ENCODE data around the gene MYBPHL.

MYBPHL gene

DNA sequence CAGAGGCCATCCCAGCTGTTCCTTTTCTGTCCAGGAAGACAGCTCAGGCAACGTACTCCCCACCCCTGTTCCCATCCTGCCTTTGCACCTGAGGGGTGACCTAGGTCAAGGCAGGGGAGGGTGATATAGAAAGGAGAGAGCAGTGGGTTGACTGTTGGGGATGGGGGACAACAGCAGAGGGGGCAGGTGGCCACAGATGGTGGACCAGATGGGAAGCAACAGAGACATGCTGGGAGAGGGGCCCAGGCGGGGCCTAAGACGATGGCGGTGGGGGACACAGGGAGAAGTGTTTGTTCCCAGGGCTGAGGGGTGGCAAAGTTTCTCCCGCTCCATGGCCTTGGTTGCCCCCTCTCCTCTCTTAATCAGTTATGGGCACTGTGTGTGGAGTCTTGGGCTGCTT, 51.1 kb downstream of the MYBPHL start:
- Histone ChIP-seq H3K4me3 (ENCODE audit: severe bottlenecking) (no peak overlapping the region), H3K4me1 (ENCODE audit: insufficient read depth, poor library complexity, severe bottlenecking) (peaks cover 33% of the 10 kb centered on the region), H3K27me3 (ENCODE audit: insufficient read depth, poor library complexity, severe bottlenecking) (no peaks in the 10 kb centered on the region), H3K9me3 (ENCODE audit: severe bottlenecking) (no peaks in the 10 kb centered on the region), H3K27ac (ENCODE audit: poor library complexity, severe bottlenecking) (peak overlapping the region; percentile 68), H3K36me3 (ENCODE audit: low read depth) (peaks cover 14% of the 10 kb centered on the region; the same call in 1 of the 2 replicates)
- ATAC-seq (ENCODE audit: low read depth) (no peak), DNase-seq (ENCODE audit: low spot score) (no peak)
- TF ChIP-seq, protein P1, sequence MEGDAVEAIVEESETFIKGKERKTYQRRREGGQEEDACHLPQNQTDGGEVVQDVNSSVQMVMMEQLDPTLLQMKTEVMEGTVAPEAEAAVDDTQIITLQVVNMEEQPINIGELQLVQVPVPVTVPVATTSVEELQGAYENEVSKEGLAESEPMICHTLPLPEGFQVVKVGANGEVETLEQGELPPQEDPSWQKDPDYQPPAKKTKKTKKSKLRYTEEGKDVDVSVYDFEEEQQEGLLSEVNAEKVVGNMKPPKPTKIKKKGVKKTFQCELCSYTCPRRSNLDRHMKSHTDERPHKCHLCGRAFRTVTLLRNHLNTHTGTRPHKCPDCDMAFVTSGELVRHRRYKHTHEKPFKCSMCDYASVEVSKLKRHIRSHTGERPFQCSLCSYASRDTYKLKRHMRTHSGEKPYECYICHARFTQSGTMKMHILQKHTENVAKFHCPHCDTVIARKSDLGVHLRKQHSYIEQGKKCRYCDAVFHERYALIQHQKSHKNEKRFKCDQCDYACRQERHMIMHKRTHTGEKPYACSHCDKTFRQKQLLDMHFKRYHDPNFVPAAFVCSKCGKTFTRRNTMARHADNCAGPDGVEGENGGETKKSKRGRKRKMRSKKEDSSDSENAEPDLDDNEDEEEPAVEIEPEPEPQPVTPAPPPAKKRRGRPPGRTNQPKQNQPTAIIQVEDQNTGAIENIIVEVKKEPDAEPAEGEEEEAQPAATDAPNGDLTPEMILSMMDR (IDR thresholded peaks at IDR 0.05; ENCODE audit: poor library complexity, severe bottlenecking), result no peak

DNA sequence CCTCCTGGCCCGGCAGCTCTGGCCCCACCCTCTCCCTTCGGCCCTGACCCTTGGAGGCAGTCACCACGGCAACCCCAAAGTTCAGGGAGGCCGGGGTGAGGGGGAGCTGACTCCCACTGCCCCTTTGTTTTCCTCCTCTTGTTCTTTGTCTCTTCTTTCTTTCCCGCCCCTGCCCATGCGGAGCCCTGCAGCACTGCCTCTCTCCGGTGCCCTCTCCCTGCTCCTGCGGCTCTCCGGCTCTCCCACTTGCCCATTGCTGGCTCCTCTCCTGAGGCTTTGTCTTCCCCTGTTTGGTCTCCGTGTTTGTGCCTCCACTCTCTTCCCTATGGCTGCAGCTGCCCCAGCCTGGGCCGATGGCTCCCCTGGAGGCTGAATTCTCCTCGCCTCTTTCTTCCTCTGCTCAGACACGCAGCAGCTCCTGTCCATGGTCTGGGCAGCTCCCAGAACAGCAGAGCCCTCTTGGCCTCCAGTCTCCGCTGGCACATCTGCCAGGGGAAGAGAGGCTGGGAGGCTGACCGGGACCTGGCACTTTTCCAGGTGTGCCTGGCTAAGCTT, 51.6 kb downstream of the MYBPHL start:
- Histone ChIP-seq H3K9me3 (ENCODE audit: severe bottlenecking) (no peaks in the 10 kb centered on the region), H3K4me1 (ENCODE audit: insufficient read depth, poor library complexity, severe bottlenecking) (peaks cover 35% of the 10 kb centered on the region), H3K27me3 (ENCODE audit: insufficient read depth, poor library complexity, severe bottlenecking) (no peaks in the 10 kb centered on the region), H3K27ac (ENCODE audit: poor library complexity, severe bottlenecking) (peak overlapping the region; percentile 68), H3K4me3 (ENCODE audit: severe bottlenecking) (no peak overlapping the region), H3K36me3 (ENCODE audit: low read depth) (peaks cover 14% of the 10 kb centered on the region; the same call in 1 of the 2 replicates)
- TF ChIP-seq, protein P1 (IDR thresholded peaks at IDR 0.05; ENCODE audit: poor library complexity, severe bottlenecking), result no peak
- no peak for ATAC-seq (ENCODE audit: low read depth)
- DNase-seq (ENCODE audit: low spot score), result peak; percentile 53

GRCh38 chr1:109254621-109255096, 52.2 kb downstream of the MYBPHL start:
- Histone ChIP-seq H3K4me1 (ENCODE audit: insufficient read depth, poor library complexity, severe bottlenecking) (peaks cover 37% of the 10 kb centered on the region), H3K27me3 (ENCODE audit: insufficient read depth, poor library complexity, severe bottlenecking) (no peaks in the 10 kb centered on the region), H3K4me3 (ENCODE audit: severe bottlenecking) (no peak overlapping the region), H3K36me3 (ENCODE audit: low read depth) (peaks cover 14% of the 10 kb centered on the region; the same call in 1 of the 2 replicates), H3K9me3 (ENCODE audit: severe bottlenecking) (no peaks in the 10 kb centered on the region), H3K27ac (ENCODE audit: poor library complexity, severe bottlenecking) (peak overlapping the region; percentile 68)
- DNase-seq (ENCODE audit: low spot score), result no peak
- TF ChIP-seq, protein P1 (IDR thresholded peaks at IDR 0.05; ENCODE audit: poor library complexity, severe bottlenecking), result no peak
- no peak for ATAC-seq (ENCODE audit: low read depth)

DNA sequence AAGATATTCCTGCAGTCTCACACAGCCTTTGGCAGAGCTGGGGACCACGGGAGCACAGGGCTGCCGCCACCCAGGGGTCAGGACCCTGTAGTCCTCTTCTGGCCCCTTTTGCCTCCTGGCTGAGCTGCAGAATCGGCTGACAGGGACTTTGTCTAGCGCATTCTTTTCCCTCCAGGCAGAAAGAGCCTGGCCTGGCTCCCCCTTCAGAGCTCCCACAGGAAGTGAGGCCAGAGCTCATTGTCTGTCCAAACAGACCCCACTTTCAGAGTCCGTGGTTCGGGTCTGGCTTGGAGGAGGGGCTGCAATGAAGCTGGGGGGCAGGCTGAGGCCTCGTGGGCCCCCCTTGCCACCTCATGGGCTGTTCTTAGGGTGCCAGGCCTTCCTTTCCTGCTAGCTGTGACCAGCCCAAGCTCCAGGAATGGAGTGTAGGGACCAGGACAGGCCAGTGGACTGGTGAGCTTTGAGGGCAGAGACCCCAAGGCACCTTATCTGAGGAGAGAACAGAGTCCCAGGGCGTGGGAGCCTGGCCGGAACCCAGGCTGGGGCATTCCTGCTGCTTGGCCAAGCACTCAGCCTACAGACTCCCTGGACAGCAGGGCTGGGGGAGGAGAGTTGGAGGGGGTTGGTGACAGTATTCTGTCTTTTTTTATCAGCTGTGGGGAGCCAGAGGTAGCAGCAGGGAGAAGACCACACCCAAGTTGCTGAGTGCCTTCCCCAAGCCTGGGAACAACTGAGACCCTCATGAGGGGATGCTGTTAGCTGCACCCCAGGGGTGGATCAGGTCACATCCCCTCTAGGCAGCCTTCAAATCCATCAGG, 52.8 kb downstream of the MYBPHL start:
- Histone ChIP-seq H3K27me3 (ENCODE audit: insufficient read depth, poor library complexity, severe bottlenecking) (no peaks in the 10 kb centered on the region), H3K27ac (ENCODE audit: poor library complexity, severe bottlenecking) (peak overlapping the region; percentile 68), H3K4me3 (ENCODE audit: severe bottlenecking) (no peak overlapping the region), H3K36me3 (ENCODE audit: low read depth) (peaks cover 9% of the 10 kb centered on the region; the same call in 1 of the 2 replicates), H3K4me1 (ENCODE audit: insufficient read depth, poor library complexity, severe bottlenecking) (peaks cover 37% of the 10 kb centered on the region), H3K9me3 (ENCODE audit: severe bottlenecking) (no peaks in the 10 kb centered on the region)
- ATAC-seq (ENCODE audit: low read depth) (0 out of 3 replicates have a peak, but pooled peaks have one; percentile 6), DNase-seq (ENCODE audit: low spot score) (no peak)
- TF ChIP-seq, protein P1 (IDR thresholded peaks at IDR 0.05; ENCODE audit: poor library complexity, severe bottlenecking), result no peak
